Uterus (tissue), 4 donors: Measurements from ENCODE around the gene C8A. TPM values are rescaled to one million over a fixed set of nuclear protein-coding genes. Genes with fewer than 3 reads are reported as not detected.

Experiments
- DNase-seq, 2 donors: peaks; one replicate each; pipeline ENCODE4 v3.0.0-alpha.2; 2019 to 2020
- H3K27ac ChIP-seq, 2 donors: fragments of 200-600 bp; sonication (generic); 1 replicate in 1 of 2; 2 replicates in 1 of 2; pipeline ENCODE4 v1.5.1; 2016 to 2018
- H3K27me3 ChIP-seq, 2 donors: fragments of 200-600 bp; sonication (generic); one replicate each; pipeline ENCODE4 v1.5.1; 2018 to 2019; ENCODE audit warnings: control low read depth in 1 of 2
- H3K36me3 ChIP-seq, 2 donors: fragments of 200-600 bp; sonication (generic); one replicate each; pipeline ENCODE4 v1.5.1; 2019; ENCODE audit warnings: control low read depth in 1 of 2
- H3K4me1 ChIP-seq, 2 donors: fragments of 200-600 bp; sonication (generic); one replicate each; pipeline ENCODE4 v1.5.1; 2018 to 2019; ENCODE audit warnings: control low read depth in 1 of 2
- H3K4me3 ChIP-seq, 2 donors: fragments of 200-600 bp; sonication (generic); 1 replicate in 1 of 2; 2 replicates in 1 of 2; pipeline ENCODE4 v1.5.1; 2018 to 2019; ENCODE audit warnings: mild to moderate bottlenecking in 1 of 2
- H3K9me3 ChIP-seq, 2 donors: fragments of 200-600 bp; sonication (generic); one replicate each; pipeline ENCODE4 v1.5.1; 2019; ENCODE audit warnings: control low read depth in 1 of 2
- POLR2A ChIP-seq, 2 donors: fragments of 450-650 bp; IDR thresholded peaks; one replicate each; pipeline ENCODE4 v1.6.1; 2016; ENCODE audit warnings: antibody characterized with exemption in 2 of 2, mild to moderate bottlenecking in 1 of 2, moderate library complexity in 1 of 2
- intact Hi-C: fragments of 100-400 bp; cut with DNase I; formaldehyde crosslinking; loops from one replicate; pipeline ENCODE4 v1.15.1; 2023; ENCODE audit warnings: low total_unique reads
- total RNA-seq, 4 donors: library from RNA; depleted of rRNA in 3 of 4; stranded (reverse); fragments of >200 nt in 3 of 4; gene quantifications; one replicate each; pipeline versions ENCODE4 v1.1.0 to v1.2.4, GENCODE V29; 2014 to 2023
- TF ChIP-seq, protein P1 (sequence below), 4 experiments: fragments of 200-600 bp in 2 of 4; fragments of 450-650 bp in 2 of 4; sonication (generic) in 2 of 4; IDR thresholded peaks; one replicate each; pipeline ENCODE4 v1.5.1; 2016 to 2019; ENCODE audit warnings: antibody characterized with exemption in 4 of 4, mild to moderate bottlenecking in 2 of 4, moderate library complexity in 1 of 4
- donor health status: DM: yes; HTN: yes; CAD: no.

C8A gene
- total RNA-seq, 4 donors from 2014 or later = not detected

- Histone ChIP-seq H3K36me3 (no peaks in the 10 kb centered on the region), H3K4me3 (no peak overlapping the region), H3K27me3 (no peaks in the 10 kb centered on the region), H3K4me1 (no peaks in the 10 kb centered on the region), H3K9me3 (no peaks in the 10 kb centered on the region), H3K27ac (no peak overlapping the region)
- intact Hi-C loops = no loop called here
- TF ChIP-seq, protein P1, sequence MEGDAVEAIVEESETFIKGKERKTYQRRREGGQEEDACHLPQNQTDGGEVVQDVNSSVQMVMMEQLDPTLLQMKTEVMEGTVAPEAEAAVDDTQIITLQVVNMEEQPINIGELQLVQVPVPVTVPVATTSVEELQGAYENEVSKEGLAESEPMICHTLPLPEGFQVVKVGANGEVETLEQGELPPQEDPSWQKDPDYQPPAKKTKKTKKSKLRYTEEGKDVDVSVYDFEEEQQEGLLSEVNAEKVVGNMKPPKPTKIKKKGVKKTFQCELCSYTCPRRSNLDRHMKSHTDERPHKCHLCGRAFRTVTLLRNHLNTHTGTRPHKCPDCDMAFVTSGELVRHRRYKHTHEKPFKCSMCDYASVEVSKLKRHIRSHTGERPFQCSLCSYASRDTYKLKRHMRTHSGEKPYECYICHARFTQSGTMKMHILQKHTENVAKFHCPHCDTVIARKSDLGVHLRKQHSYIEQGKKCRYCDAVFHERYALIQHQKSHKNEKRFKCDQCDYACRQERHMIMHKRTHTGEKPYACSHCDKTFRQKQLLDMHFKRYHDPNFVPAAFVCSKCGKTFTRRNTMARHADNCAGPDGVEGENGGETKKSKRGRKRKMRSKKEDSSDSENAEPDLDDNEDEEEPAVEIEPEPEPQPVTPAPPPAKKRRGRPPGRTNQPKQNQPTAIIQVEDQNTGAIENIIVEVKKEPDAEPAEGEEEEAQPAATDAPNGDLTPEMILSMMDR (IDR thresholded peaks at IDR 0.05) = no peak
- TF ChIP-seq POLR2A (IDR thresholded peaks at IDR 0.05) = no peak
- no peak for DNase-seq
Observed at GRCh38 chr1:56953386-56953785, 98.8 kb downstream of the C8A start.

DNA sequence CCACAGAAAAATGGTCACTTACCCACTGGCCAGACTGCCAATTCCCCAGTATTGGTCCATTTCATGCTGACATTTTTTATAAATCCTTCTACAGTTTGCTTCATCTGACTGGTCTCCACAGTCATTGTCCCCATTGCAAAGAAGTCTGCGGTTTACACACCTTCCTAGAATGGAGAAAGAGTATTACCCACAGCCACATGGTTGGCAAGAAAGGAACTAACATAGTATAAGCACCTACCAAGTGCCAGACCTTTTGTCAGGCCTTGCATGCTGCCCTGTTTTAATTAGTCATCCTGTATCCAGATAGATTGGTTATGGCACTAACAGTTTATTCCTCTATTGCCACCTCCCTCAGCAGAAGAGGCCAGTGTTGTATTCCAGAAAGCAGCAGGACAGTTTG is 100.1 kb downstream of the C8A start:
- Histone ChIP-seq H3K4me3 (no peak overlapping the region), H3K9me3 (no peaks in the 10 kb centered on the region), H3K27ac (no peak overlapping the region), H3K36me3 (no peaks in the 10 kb centered on the region), H3K4me1 (no peaks in the 10 kb centered on the region), H3K27me3 (no peaks in the 10 kb centered on the region)
- TF ChIP-seq, protein P1 (IDR thresholded peaks at IDR 0.05) = no peak
- TF ChIP-seq POLR2A (IDR thresholded peaks at IDR 0.05) = no peak
- no peak for DNase-seq
- intact Hi-C loops = no loop called here

- H3K9me3 ChIP-seq = no peaks in the 10 kb centered on the region
- H3K27me3 ChIP-seq = no peaks in the 10 kb centered on the region
- TF ChIP-seq, protein P1 (IDR thresholded peaks at IDR 0.05) = no peak
- TF ChIP-seq POLR2A (IDR thresholded peaks at IDR 0.05) = no peak
- intact Hi-C loops = no loop called here
- H3K27ac ChIP-seq = no peak overlapping the region
- H3K4me3 ChIP-seq = no peak overlapping the region
- H3K4me1 ChIP-seq = no peaks in the 10 kb centered on the region
- no peak for DNase-seq
- no peaks in the 10 kb centered on the region for H3K36me3 ChIP-seq
Observed at GRCh38 chr1:56957931-56958330, 103.3 kb downstream of the C8A start.

- H3K4me3 ChIP-seq = no peak overlapping the region
- TF ChIP-seq POLR2A (IDR thresholded peaks at IDR 0.05) = no peak
- TF ChIP-seq, protein P1 (IDR thresholded peaks at IDR 0.05) = no peak
- H3K4me1 ChIP-seq = no peaks in the 10 kb centered on the region
- H3K9me3 ChIP-seq = no peaks in the 10 kb centered on the region
- intact Hi-C loops = no loop called here
- no peaks in the 10 kb centered on the region for H3K27me3 ChIP-seq
- no peak for DNase-seq
- H3K36me3 ChIP-seq = no peaks in the 10 kb centered on the region
- H3K27ac ChIP-seq = no peak overlapping the region
Observed at GRCh38 chr1:56958526-56958925, 103.9 kb downstream of the C8A start.

- intact Hi-C loops = no loop called here
- TF ChIP-seq, protein P1 (IDR thresholded peaks at IDR 0.05) = no peak
- no peak for TF ChIP-seq POLR2A (IDR thresholded peaks at IDR 0.05)
- H3K36me3 ChIP-seq = no peaks in the 10 kb centered on the region
Observed at GRCh38 chr1:56961426-56961825, 106.8 kb downstream of the C8A start.

More at GRCh38 chr1:56961426-56961825, 106.8 kb downstream of the C8A start:
- H3K4me3 ChIP-seq = no peak overlapping the region
- H3K27ac ChIP-seq = no peak overlapping the region
- H3K4me1 ChIP-seq = no peaks in the 10 kb centered on the region
- no peak for DNase-seq
- H3K27me3 ChIP-seq = no peaks in the 10 kb centered on the region
- no peaks in the 10 kb centered on the region for H3K9me3 ChIP-seq
